ENCODE results near the gene PTPRK.
"Not testable (repeated sequence)": the region's sequence is repeated elsewhere in the genome, so short reads cannot be mapped to it uniquely, and the experiment has no call there.

The PTPRK gene

DNA sequence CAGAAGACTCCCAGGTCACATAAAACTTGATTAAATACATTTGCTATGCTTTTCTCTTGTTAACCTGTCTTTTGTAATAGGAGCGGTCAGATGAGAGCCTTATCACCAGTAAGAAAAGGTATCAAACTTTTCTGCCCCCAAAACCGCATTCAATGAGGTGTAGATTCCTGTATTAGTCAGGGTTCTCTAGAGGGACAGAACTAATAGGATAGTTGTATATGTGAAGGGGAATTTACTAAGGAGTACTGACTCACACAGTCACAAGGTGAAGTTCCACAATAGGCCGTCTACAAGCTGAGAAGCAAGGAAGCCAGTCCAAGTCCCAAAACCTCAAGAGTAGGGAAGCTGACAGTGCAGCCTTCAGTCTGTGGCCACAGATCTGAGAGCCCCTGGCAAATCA, 32.7 kb downstream of the PTPRK start:
- DNase-seq, result no peak

DNA sequence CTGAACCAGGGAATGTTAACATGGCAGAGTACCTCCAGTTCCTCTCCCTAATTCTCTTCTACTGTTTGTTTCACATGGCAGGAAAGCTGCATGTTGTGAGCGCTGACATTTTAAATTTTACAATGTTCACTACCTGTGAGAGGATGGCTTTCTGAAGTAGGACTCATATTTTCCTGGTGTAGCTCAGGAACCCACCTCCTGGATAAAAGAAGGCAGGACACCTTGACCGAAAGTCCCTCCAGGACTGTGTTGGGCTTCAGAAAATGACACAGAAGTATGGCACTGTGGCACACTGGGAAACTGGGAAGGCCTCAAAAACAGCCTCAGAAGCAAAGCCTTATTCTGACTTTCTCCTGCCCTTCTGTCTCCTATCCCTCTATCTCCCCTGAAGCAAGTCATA, 33.3 kb downstream of the PTPRK start:
- DNase-seq, result no peak

DNA sequence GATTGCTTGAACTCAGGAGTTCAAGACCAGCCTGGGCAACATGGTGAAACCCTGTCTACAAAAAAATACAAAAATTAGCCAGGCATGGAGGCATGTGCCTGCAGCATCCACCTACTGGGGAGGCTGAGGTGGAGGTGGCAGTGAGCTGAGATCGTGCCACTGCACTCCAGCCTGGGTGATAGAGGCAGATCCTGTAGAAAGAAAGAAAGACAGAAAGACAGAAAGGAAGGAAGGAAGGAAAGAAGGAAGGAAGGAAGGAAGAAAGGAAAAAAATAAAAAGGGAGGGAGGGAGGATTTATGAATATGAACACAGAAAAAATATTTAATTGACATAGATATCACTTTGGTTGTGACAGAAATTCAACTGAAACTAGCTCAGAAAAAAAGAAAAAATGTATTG, 33.8 kb downstream of the PTPRK start:
- DNase-seq, result not testable (repeated sequence)

DNA sequence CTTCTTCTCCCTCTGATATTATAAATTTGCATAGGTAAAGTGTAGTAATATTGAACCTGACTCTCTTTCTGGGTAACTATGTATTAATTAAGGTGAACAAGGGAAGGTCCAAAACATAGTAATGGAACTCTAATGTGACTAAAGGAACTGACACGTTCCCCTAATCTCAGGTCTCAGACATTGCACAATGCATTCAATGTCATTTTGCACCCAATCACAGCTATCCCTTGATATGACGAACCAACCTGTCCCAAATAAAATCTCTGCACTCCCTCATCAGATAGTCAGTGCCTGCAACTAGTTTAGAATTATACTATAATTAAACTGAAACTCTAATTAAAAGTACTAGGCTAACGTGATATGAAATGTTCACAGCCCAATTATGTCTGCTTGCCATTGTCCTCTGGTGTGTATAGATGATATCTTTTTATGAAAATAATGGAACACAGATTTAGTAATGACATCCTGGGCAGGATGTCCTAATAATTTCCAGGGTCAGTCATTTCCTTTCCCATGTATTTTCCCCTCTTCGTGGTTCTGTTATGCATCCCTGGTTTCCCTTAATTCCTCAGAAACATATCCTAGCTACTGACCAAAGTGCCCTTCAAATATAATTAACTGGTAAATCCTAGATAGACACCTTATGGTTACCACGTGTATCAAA, 36.8 kb downstream of the PTPRK start:
- DNase-seq, result no peak

DNA sequence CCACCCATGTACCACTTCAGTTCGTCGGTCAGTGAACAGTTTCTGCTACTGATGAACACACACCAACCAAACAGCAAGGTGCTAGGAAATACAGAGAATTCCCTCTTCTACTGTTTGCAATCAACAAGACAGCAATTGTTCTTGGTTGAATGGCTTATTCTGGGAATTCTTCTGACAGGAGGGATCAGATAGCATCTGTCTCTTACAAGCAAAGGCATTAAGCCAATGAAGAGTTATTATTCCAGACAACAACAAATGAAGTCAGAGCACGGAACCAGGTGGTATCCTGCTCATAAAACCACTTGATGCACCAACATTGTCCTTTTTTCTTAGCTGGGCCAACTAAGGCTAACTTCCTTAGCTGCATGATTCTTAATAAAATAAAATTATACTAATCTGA, 37.8 kb downstream of the PTPRK start:
- no peak for DNase-seq

DNA sequence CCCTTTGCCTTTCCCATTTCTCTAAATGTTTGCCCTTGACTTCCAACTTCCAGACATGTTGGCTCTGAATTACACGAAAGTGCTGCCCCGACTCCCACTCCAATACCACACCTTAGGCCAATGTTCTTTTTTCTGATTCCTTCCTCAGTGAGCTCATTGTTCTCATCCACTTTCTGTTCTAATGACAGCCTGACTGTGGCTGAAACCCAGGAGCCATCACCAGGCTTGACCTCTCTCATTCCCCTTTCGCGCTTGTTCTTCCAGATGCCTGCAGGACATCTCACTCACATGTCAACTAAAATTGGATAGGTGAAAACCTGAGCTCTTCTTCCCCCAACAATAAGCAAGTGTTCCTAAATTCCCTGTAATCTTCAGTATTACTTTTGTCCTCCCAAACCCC, 40.4 kb downstream of the PTPRK start:
- DNase-seq, result no peak

DNA sequence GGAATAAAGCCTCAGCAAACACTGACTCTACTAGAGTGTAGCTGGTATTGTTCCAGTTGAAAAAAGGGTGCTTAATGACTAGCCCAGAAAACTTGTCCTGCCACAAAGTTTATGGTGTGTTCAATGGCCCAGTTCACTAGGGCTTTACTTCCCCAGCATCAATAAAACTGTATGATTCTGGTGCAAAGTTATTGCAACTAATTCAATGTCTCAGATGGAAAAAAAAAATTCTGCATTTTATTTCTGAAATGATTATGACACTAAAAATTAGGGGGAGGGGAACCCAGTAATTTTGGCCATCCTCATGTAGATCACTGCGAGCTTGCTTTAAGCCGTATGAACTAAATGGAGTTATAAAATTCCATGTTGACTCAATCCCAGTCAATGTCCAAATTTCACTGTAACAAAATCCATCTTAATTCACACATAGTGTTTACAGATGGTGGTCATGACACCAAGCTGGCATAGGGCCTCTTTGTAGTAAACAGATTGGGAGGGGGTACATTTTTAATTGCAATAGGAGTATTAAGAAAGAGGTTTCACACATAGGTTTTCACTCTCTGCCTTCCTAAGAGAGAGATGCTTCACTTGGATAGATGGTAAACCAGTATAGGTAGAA, 41.2 kb downstream of the PTPRK start:
- DNase-seq, result no peak

DNA sequence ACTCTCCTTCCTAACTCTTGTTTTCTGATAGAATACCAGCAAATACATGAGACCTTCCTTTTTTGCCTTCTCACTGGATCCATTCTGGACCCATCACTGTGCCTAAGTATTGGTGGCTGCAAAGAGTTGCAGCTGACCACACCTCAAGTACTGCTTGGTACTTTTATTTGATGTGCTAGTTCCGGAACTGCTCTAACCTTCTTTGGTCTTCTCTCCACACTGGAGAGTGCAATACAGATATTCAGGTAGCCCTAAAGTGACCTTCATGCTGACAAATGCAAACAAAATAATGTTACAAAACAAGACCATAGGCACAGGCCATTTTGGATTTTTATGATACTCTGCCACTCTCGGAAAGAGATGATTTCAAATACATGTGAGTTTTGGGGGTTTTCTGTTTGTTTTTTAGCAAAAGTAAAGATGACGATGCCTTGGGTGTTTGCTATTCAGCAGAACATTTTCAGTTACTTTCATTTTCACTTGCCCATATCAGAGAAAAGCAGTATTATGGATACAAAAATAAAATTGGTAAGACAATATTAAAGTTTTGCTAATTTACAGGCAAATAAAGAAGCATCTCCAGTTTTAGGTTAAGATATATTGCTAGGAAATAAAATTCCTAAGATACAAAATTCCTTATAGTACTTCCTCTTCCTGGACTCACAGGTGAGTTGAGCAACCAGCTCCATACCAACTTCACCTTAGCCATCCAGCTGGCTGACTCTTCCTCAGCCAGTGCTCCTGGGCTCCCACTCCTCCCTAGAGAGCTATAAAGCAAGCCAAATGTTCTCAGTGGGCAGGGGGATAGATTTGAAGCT, 42.0 kb downstream of the PTPRK start:
- no peak for DNase-seq

DNA sequence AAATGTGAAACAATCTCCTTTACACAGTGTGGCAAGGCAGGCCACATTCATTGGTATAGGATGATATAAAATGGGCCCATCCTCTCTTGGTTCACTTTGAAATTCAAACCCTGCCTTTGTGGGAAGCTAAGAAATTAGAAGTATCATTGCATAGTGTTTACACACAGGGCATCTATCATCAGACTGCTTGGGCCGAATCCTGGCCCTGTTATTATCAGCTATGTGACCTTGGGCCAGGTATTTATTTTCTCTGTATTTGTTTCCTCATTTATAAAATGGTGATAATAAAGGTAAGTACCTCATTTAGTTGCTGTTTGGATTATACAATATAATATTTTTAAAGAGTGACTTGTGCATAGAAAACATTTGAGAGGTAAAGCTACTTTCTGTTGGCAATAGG, 45.5 kb downstream of the PTPRK start:
- DNase-seq, result no peak

DNA sequence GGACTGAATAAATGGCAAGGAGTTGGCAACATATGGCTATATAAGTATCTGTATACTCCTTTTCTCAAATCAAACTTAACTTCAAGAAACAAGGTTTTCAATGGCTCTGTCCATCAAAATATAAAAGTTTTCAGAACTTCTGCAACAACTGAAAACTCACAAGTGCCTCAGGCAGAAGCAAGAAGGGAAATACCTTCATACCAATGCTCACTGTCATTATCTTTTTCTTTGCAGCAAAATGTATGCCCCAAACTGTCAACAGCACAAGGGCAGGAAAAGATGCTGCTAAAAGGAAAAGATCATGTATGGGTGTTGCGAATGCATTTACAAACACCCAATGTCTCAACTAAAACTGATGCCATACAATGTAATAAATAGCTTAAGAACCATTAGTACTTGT, 45.9 kb downstream of the PTPRK start:
- no peak for DNase-seq

DNA sequence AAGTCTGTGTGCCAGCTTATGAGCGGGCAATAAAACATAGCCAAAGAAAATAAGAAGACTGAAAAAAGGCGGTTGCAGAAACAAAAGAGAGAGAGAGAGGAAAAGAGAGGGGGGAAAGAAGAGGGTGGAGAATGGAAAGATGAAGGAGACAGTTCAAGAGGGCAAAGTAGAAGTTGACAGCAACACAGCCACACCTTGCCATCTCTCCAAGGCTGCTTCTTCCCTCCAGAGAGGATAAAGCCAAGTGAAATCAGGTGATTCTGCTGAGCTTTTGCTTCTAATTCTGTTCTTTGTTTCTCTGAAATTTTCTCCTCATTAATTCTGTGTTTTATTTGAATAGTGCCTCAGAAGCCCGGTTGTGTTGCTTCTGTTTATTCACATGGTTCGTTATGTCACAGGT, 48.5 kb downstream of the PTPRK start:
- DNase-seq, result no peak

DNA sequence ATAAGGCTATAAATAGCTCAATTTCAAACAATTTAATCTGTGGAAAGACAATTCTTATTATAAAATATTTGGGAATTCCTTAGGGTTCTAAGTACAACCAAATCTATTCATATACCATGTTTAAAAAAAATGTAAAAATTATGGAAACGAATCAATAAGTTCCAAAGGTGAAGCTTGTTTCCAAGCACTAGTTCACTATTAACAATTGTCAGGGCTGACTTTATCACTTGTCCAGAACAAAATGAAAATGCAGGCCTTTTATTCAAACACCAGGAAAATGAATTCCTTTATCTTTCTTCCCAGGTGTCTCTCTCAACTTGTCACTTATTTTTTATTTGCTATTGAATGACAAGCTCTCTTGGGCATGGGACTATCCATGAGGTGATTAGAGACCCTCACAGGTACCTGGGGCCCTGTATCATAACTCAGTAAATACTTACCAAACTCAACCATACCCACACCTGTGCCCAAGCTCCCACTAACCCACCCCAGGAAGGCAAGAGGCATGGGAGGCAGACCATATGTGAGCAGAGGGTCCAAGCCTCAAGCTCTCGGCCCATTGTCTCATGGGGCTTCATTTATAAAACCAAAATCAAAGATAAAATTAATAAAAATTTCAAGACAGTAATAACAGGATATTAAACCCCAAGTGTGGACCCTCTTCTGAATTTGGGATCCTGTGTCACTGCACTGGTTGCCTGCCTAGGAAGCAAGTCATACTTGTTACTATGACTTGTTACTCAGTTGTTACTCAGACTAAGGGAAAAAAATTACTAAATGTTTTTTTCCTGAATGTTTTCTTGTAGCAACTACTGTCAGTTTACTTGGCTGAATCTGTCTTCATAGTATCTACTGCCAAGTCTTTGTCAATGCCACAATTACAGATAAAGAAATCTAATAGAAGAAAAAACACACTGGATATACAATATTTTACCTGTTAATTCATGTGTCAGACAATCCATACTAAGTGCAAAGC, 54.7 kb downstream of the PTPRK start:
- DNase-seq, result no peak

DNA sequence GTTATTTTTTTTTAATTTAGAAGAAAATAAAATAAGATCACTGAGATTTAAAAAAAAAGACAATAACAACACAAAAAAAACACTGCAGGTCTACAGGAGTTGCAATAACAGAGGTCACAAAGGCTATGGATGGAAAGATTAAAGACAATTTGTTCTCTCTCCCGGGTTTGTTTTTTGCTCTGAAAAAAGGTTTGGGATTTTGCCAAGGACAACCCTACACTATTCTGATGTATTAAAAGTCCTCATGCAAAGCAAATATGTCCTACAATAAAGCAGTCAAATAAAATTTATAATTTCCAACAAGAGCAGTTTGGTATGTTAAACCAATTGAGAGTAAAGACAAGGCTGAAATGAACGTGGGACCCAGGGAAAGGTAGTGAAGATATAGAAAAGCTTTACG, 55.6 kb downstream of the PTPRK start:
- DNase-seq, result no peak

DNA sequence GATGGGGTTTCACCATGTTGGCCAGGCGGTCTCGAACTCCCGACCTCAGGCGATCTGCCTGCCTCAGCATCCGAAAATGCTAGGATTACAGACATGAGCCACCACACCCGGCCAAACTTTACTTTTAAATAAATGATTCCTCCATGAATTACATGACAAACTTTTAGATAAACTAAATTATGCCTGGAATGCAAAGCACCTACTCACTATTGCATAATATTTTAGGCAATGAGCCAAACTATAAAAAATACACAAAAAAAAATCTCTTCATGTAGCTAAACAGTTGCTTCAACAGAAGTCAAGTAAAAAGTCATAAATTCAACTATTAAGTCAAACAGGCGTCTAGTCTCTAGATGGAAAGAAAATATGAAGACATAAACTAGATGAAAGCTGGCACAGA, 56.5 kb downstream of the PTPRK start:
- DNase-seq, result no peak

DNA sequence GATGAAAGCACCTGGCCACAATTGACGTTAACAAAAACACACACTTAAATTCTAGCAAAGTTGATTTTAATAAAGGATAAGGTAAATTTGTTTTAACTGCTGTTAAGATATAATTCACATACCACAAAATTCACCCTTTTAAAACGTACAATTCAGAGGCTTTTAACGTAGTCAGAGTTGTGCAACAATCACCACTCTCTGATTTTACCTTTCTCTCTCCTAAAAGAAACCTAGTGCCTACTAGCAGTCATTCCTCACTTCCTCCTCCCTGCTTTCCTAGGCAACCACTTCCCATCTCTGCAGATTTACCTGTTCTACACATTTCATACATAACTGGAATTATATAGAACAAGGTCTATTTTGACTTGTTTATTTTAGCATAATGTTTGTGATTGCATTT, 58.9 kb downstream of the PTPRK start:
- DNase-seq, result no peak

DNA sequence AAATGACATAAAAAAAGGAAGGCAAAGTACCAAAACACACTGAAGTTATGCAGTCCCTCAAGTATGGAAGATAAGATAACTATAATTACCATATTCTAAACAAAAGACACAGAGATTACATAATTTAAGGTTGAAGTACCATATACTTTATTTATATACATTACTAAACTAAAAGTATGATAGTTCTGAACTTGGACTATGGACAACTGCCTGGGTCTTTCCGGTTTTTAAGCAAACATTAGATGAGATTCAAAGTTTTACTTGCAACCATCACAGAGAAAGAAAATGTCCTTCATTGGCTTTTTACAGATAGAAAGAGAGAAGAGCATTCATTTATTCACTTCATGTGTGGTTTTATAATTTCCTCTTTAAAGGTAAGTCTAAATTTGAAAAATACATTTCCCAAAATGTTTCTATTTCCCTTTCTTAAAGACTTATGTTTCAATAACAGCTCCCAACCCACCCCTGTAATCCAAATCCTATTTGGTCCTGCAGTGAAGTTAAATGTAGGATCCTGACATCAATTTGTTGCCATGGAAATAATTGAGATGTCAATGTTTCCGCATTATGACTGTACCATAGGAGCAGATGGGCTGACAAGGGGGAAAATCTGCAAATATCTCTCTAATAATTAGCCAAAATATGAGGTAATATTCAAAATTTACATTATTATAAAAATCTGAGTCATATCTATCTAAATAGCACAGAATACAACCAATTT, 63.7 kb downstream of the PTPRK start:
- no peak for DNase-seq

DNA sequence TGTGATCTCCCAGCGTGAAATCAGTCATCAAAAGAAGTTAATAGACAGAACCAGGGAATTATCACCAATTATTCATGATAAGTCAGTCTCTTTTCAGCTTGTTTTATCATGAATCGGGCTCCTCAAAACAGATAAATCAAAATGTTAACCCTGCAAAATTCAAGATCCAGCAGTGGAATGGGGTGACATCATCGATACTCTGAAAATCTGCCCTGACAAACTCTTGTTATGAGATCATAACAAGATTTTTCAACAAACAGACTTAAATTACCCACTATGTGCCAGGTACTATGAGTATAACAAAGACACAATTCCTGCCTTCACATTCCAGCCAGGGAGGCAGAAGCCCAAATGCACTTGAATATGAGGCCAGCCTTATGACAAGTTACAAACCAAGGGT, 64.4 kb downstream of the PTPRK start:
- no peak for DNase-seq

DNA sequence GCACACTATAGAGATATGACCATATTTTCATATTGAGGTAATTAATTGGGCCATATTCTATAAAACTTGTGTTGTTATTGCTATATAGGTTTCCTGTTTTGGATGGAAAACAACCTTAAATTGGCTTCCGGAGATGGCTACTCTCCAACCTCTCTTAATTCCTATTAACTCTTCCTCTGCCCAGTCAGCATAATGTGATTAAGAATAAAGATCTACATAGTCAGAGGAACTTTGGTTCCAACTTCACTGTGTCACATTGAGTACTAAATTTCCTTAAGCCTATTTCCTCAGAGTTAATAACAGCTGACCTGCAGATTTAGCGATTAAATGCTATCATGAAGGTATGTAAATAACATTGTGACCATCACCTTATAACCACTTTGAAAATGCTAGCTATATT, 67.7 kb downstream of the PTPRK start:
- DNase-seq, result no peak

DNA sequence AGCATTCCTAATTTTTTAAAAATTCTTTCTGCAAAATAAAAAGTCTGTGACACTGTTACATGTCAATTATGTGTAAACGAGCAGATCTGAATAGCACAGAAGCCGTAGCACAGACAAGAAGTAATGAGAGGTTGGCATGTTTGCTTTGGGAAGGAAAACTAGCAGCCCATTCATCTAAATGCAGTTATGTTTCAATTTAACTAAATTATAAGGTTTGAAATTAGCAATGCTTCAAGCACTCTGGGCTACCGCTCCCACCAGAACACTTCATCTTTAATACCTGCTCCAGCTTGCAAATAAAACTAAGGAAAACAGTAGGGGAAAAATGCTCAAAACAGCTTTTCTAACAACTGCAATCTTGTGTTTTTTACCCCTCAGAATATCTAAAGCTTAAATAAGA, 73.9 kb downstream of the PTPRK start:
- DNase-seq, result no peak

DNA sequence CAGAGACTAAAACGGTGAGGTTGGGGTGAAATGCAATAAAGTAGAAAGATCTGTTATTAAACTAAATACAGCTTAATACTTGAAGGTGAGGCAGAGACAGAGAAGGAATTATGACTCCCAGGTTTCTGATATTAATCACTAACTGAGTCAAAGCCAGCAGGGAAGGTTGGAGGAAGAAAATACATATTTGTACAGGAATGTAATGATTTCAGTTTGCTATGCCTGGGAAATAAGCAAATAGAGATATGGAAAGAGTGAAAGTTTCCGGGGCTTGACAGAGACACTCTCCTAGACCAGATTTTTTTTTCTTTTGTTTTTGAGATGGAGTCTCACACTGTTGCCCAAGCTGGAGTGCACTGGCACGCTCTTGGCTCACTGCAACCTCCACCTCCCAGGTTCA, 76.8 kb downstream of the PTPRK start:
- DNase-seq, result no peak

DNA sequence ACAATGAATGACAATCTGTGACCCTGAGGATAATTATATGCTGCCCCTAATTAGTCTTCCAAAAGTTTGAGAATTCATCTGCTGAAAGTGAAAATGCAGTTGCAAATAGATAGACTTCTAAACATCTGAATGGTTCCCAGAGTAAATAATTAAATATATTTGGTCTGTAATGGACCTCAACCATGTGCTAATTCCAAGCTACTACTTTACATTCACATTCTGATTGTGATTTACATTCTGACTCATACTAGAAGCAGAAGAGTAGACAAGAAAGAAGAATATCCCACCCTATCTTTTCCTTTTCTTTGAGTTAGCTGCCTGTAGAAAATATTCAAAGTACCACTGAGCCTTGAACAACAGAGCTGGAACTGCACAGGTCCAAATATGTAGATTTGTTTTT, 80.8 kb downstream of the PTPRK start:
- DNase-seq, result no peak

DNA sequence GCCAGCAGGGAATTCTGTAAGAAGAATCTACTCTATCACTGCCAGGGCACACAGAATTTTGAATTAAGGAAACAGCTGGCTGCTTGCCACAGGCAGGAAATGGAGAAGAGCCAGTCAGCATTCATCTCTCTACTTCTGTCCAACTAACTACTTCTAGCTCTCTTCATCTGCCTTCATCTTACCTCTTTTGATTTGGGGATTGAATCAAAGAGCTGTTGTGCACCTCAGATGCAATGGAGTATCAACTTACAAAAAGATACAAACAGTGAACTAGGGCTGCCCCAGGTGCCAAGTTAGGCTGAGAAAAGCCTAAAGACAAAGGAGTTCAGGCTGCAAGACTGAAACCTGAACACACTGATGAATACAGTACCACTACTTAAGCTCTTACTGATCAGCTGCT, 82.0 kb downstream of the PTPRK start:
- DNase-seq, result no peak

DNA sequence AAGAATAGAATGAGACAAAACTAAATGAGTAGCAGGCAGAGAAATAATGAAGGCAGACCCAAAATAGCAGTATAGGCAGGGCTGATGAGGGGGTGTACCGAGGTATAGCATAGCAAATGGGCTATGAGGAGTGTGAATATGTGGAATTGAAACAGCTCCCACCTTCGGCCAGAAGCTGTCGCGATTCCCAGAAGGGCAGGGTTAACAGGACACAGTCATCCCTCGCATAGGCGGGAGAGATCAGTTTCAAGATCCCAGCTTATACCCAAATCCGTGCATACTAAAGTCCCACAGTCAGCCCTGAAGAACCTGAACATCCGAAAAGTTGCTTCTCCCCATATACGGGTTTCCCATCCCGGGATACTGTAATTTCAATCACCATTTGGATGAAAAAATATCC, 82.7 kb downstream of the PTPRK start:
- no peak for DNase-seq

Measured in stimulated activated CD4-positive, alpha-beta T cell treated with anti-CD3 and anti-CD28 coated beads, Interleukin-12 subunit alpha, Interleukin-12 subunit beta, amount 100 ng/mL, for 4 hours (primary cell).